ENCODE measurements around the gene AUTS2.

AUTS2 gene

GRCh38 chr7:70470746-70471145 is 872.5 kb downstream of the AUTS2 start:
- no peak for DNase-seq (ENCODE audit: low read depth)

- no peak for DNase-seq (ENCODE audit: low read depth)
These were observed 874.4 kb downstream of the AUTS2 start for GRCh38 chr7:70472601-70473237.

- no peak for DNase-seq (ENCODE audit: low read depth)
These were observed 876.5 kb downstream of the AUTS2 start for GRCh38 chr7:70474639-70475234.

DNA sequence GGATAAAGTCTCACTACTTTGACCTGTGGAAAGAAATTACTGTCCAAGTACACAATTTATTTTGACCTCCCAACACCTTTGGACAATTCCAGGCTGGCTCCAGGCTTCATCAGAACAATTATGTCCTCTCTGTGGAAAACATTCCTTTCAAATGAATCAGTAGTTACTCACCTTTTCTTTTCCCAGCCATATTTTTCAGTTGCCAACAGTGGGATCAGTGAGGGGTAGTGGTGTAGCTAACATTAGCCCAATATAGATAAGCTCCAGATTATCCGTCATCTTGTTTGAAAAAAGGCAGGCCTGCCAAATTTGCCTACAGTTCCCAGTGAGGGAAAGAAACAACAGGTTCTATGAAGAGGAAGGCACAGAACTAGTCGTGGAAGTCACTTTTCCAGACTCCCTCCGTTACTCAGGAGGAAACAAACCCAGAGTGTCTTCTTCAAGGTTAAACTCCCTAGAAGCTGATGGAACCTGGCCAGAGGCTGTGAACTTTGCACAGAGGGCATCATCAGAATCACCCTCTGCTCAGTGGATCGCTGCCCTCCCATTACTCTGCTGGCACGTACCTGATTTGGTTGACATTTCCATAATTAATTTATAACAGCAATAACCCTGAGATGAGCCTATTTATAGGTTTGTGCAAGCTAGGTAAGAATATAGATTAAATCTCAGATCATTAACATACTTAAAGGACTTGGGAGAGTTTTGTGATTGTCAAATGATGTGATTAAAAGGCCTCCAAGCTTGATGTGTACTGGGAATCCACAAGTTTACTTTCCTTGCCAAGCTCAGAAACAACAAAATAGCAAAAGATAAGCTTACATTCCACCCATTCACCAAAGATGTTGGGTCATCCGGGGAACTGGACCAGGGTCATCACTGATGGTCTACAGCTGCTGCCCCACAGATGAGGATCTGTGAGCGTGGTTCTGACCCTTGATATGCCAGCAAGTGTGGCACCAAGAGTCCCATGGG is 879.0 kb downstream of the AUTS2 start:
- DNase-seq (ENCODE audit: low read depth): no peak

DNA sequence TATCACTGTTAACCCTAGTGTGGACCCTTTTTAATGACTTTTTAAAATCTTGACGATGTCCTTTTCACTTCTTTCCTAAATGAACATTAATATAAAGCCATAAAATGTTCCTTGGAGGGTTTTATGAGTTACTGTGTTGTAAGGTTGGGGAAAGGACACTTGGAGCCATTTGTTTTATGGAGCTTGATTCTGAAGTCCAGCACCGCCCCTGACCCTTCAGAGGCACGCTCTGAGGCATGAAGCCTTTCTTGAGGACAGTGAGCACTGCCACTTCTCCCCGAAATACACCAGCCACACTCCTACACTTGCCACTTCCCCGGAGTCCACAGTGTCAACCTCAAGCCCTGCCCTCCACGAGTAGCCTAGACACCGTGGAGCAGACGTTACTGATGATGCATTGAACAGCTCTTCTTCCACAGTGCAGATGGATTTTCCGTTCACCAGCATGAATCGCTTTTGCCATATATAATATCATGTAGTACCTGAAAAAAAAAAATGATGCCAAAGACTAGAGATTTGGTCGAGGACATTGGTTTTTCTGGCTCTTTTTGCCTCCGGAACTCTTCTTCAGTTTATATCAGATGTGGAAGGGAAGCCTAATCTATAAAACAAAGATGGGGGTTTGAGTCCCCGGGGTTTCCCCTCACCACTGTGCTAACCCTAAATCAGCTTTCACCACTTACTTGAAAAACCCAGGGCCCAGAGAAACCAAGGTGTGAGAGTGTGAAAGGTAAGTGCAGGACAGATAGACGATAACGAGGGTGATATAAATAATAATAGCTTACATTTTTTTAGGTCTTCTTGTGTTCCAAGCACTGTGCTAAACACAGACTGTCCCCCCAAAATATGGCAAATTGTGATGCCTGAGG is 881.1 kb downstream of the AUTS2 start:
- no peak for DNase-seq (ENCODE audit: low read depth)

DNA sequence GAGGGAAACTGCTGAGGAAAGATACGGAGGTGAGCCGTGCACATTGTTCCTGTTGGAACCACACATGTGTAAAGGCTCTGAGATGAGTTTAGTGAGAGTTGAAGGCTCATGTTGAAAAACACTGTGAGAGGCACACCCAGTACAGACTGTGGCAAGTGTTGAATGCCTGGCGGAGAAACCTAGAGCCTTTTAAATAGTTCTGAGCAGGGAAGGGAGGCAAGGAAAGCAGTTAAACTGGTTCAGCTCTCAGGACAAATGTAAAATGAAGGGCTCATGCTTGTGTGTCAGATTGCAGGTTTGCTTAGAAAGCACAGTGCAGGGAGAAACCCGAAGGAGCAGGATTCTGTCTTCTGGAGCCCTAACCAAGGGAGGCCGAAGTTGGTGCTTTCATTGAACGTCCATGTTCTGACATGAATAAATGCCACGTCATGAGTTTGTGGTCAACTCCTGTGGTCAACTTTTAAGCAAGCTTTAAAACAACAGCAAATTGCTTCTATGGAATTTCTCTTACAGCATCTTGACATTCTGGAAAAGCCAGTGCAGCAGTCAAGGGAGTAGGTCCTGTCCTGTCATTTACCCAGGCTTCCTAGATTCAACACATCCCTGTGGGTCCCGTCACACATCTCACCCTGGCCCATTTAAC is 882.8 kb downstream of the AUTS2 start:
- DNase-seq (ENCODE audit: low read depth): no peak

- no peak for DNase-seq (ENCODE audit: low read depth)
These were observed 883.4 kb downstream of the AUTS2 start for GRCh38 chr7:70481570-70482123.

DNA sequence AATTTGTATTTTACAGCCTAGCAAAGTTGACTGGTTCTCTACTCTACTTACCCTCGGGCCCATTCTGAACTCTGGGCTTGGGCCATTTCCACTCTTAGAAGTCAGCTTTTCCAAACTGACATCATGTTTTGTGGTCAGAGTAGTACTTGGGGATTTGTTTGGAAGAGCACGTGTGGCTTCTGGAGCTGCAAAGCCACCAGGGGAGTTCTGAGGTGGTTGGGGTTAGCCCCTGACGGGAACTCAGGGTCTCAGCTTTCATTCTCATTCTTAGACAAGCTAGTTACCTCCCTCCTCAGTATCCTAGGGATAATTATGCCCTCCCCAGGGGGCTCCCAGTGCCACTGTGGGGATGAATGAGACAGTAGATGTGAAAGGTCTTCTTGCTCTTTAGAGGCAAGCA is 886.0 kb downstream of the AUTS2 start:
- DNase-seq (ENCODE audit: low read depth): no peak

DNA sequence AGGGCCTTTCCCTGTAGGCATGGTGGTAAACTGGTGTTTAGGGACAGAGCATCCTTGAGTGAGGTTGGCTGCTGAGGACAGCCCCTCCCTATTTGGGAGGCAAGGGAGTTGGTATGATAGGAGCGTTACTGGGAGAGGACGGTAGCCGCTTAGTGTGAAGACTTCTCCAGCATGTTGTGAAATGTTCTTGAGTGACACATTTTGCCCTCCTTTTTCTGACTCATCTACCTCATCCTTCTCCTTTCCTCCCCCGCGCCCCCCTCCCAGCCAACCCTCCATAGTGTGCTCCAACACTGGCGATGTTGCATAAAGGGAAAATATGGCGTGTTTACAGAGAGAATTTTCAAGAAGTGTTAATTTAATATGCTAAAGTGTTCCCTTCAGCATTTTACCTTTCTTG is 888.7 kb downstream of the AUTS2 start:
- no peak for DNase-seq (ENCODE audit: low read depth)

DNA sequence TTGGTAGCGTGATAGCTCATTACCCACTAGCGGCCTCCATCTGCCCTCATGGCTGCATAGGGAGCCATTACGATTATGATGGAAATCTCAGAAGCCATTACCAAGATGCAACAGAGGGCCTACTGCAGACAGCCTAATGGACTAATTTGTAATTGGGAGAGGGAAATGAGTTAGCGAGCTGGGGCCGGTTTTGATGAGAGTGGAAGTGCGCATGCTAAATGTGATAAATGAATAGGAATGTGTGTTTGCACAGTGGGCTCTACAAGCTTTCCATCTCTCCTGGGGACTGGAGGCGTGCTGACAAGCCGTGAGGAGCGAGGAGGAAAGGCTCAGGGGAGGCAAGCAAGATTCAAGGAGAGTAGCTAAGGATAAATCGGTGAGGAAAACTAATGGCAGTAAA is 889.2 kb downstream of the AUTS2 start:
- no peak for DNase-seq (ENCODE audit: low read depth)

GRCh38 chr7:70487886-70488285 is 889.6 kb downstream of the AUTS2 start:
- no peak for DNase-seq (ENCODE audit: low read depth)

DNA sequence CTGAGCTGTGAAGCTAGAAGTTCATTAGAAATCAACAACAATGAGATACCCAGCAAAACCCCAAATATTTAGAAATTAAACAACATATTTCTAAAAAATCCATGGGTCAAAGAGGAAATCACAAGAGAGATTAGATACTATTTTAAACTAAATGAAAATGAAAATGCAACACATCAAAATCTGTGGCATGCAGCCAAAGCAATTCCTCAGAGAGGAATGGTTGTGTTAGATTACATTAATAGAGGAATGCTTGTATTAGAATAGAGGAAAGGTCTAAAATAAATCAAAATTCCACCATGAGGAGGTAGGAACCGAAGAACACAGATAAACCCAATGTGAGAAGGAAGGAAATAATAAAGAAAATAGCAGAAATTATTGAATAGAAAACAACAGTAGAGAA is 891.5 kb downstream of the AUTS2 start:
- DNase-seq (ENCODE audit: low read depth): no peak

DNA sequence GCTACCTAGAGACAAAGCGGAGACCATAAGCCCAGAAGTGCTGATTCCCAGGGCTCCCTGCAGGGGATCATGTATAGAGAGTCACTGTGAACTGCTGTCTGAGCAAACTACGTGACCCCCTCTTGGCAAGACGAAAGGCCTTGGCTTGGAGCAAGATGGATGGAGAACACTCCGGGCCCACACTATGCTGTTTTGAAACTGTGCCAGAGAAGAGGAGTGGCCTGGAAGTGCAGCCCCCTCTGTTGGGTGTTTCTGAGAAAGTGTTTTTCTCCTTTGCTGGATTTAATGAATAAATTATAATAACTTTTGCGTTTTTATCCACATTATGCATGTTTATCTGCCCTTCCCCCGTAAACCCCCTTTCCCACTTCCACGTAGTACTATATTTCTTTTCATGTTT is 894.4 kb downstream of the AUTS2 start:
- DNase-seq (ENCODE audit: low read depth): no peak

GRCh38 chr7:70494225-70495032 is 896.2 kb downstream of the AUTS2 start:
- no peak for DNase-seq (ENCODE audit: low read depth)

DNA sequence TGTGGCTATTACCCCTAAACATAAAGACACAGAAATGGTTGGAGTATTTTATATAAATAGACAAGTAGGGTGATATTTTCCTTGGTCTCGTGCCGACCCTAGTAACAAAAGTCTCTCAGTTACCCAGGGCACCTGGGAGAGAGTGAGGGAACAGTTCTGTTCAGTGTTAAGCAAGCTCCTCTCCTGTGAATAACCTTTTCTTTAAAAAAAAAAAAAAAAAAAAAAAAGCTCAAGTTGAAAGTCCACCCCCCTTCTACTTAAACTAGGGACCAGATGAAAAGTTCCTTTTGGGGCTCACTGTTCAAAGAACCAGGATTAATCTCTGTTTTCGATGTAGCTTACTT is 896.7 kb downstream of the AUTS2 start:
- no peak for DNase-seq (ENCODE audit: low read depth)

DNA sequence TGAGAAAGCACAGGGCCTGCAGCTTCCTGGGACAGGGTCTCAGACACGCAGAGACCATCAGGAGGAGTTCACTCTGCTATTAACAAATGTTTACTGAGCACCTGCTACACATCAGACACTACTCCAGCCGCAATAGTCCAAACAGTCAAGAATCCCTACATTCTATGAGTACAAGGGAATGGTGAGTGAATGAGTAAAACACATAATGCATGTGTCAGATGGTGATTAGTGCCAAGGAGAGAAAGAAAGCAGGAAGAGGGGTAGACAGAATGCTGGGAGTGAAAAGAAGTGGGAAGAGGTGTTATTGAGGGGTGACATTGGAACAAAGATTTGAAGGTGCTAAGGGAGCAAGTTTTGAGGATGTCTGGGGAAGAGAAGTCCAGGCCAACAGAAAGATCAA is 899.5 kb downstream of the AUTS2 start:
- DNase-seq (ENCODE audit: low read depth): no peak

DNA sequence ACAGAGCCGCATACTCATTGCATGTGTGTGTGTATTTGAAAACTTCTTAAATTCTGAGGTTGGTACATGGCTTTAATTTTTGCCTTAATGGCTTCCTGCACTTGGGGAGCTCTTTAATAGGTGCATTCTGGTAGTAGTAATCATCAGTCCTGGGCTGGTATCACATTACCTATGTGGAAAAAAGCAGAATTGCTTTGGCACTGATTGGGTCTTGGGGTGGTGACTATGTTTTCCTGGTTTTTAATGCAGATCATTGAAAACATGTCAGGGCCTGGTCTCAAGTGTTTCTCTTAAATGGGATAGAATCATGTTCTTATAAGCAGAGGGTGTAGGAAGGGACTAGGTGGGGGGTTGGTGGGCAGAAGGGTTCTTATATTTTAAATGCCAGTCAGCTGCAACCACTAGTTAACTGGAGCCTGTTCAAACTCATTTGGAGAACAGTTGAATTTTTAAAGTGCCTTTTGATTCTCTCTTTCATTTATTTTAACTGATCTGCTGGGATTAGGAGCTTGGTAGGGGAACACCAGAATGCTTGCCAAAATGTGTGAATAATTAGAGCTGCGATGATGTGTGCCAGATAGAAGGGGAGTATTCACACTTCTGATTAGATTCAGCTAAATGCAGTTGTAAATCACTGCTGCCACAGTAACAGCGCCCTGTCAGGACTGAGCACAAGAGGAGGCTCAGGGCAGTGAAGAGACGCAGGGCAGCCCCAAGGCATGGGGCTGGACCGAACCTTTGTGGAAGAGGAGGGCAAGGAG is 900.1 kb downstream of the AUTS2 start:
- DNase-seq (ENCODE audit: low read depth): no peak

DNA sequence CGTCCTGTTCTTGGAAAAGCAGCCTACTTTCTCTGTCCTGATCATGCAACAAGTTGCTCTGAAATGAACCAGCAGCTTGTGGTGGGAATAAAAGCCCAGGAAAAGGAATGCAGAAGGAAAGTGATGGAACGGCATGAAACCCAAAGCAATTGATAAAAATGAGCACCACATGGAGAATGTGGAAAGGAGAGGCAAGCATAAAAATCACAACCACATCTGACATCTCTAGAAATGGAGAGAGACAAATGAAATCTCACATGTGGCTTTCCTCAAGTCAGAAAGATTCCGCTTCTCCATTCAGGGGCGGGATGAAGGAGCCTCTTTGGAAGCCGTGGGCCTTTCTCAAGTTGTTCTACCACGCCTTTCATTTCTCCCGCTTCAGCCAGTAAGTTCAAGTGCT is 902.0 kb downstream of the AUTS2 start:
- DNase-seq (ENCODE audit: low read depth): no peak

DNA sequence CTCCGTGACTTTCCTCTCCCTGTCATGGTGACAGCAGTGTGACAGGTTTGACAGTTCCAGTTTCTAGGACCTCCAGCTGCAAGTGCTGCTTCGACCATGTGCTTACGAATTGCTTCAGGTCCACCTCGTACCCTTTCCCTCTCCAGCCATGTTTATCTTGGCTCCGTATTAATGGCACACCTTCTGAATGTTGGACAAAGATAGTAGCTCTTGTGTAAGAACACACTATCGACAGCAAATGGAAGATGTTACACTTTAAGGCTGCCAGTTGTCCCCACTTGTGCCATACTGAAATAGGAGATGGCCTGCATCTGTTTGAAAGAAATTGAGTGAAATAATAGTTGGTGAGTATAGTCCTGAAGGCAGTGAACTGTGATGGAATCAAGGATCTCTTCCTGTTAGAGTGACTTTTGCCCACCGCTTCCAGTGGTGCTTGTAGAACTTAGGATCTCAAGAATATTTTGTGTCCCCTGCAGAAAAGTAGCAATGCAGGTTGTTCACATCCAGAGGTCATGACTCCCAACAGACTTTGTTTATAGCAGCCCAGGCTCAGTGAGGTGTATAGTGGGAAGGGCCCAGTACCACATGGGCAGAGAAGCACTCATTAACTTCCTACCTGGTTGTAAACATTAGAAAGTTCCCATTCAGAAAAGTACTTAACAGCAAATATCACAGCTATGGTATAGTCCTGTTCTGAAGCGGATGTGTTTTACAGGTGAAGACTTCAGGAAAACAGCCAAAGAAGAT is 904.0 kb downstream of the AUTS2 start:
- no peak for DNase-seq (ENCODE audit: low read depth)

Data from stimulated activated CD8-positive, alpha-beta memory T cell treated with anti-CD3 and anti-CD28 coated beads, Interleukin-15, amount 100 ng/mL, for 24 hours (primary cell).